GM20431 (cell line): Measurements from ENCODE around the gene PRKAR1B.
"Not testable (repeated sequence)": the region's sequence is repeated elsewhere in the genome, so short reads cannot be mapped to it uniquely, and the experiment has no call there.

Experiments used
- in situ Hi-C: fragments of 300-500 bp; cut with MseI, MboI; formaldehyde crosslinking; loops from one replicate; pipeline ENCODE4 v1.15.0; 2020; ENCODE audit warnings: low sequenced_read_pairs; ENCODE audit not compliant: unreplicated experiment

PRKAR1B gene

GRCh38 chr7:760006-760405, 32.9 kb upstream of the PRKAR1B start:
- in situ Hi-C loops, result no loop called here

- in situ Hi-C loops, result no loop called here
Observed at GRCh38 chr7:759569-759968, 32.5 kb upstream of the PRKAR1B start.

- in situ Hi-C loops, result no loop called here
Observed at GRCh38 chr7:757741-758163, 30.7 kb upstream of the PRKAR1B start.

- in situ Hi-C loops, result no loop called here
Observed at GRCh38 chr7:756928-757560, 30.0 kb upstream of the PRKAR1B start.

- in situ Hi-C loops, result no loop called here
Observed at GRCh38 chr7:756231-756927, 29.3 kb upstream of the PRKAR1B start.

GRCh38 chr7:755413-755805, 28.3 kb upstream of the PRKAR1B start:
- in situ Hi-C loops, result no loop called here

GRCh38 chr7:754531-755412, 27.7 kb upstream of the PRKAR1B start:
- in situ Hi-C loops, result no loop called here

GRCh38 chr7:753190-753589, 26.1 kb upstream of the PRKAR1B start:
- in situ Hi-C loops, result no loop called here

GRCh38 chr7:752256-752655, 25.2 kb upstream of the PRKAR1B start:
- in situ Hi-C loops, result not testable (repeated sequence)

GRCh38 chr7:751826-752225, 24.7 kb upstream of the PRKAR1B start:
- in situ Hi-C loops, result no loop called here

- in situ Hi-C loops, result no loop called here
Observed at GRCh38 chr7:750111-750905, 23.2 kb upstream of the PRKAR1B start.

GRCh38 chr7:749140-749551, 22.1 kb upstream of the PRKAR1B start:
- in situ Hi-C loops, result no loop called here

- in situ Hi-C loops, result no loop called here
Observed at GRCh38 chr7:748446-748845, 21.4 kb upstream of the PRKAR1B start.

GRCh38 chr7:747186-747585, 20.1 kb upstream of the PRKAR1B start:
- in situ Hi-C loops, result no loop called here

- in situ Hi-C loops, result no loop called here
Observed at GRCh38 chr7:746155-747061, 19.3 kb upstream of the PRKAR1B start.

- in situ Hi-C loops, result no loop called here
Observed at GRCh38 chr7:745431-746154, 18.5 kb upstream of the PRKAR1B start.

GRCh38 chr7:744854-745430, 17.9 kb upstream of the PRKAR1B start:
- in situ Hi-C loops, result no loop called here

- in situ Hi-C loops, result not testable (repeated sequence)
Observed at GRCh38 chr7:744128-744520, 17.0 kb upstream of the PRKAR1B start.
